HS-27A (cell line): ENCODE measurements around the gene PGGHG.
"Not testable (repeated sequence)": the region's sequence is repeated elsewhere in the genome, so short reads cannot be mapped to it uniquely, and the experiment has no call there.

Experiments used
- DNase-seq: peaks from one replicate; pipeline ENCODE4 v3.0.0-alpha.2; 2012; ENCODE audit warnings: low read depth, missing footprints

Gene PGGHG

DNA sequence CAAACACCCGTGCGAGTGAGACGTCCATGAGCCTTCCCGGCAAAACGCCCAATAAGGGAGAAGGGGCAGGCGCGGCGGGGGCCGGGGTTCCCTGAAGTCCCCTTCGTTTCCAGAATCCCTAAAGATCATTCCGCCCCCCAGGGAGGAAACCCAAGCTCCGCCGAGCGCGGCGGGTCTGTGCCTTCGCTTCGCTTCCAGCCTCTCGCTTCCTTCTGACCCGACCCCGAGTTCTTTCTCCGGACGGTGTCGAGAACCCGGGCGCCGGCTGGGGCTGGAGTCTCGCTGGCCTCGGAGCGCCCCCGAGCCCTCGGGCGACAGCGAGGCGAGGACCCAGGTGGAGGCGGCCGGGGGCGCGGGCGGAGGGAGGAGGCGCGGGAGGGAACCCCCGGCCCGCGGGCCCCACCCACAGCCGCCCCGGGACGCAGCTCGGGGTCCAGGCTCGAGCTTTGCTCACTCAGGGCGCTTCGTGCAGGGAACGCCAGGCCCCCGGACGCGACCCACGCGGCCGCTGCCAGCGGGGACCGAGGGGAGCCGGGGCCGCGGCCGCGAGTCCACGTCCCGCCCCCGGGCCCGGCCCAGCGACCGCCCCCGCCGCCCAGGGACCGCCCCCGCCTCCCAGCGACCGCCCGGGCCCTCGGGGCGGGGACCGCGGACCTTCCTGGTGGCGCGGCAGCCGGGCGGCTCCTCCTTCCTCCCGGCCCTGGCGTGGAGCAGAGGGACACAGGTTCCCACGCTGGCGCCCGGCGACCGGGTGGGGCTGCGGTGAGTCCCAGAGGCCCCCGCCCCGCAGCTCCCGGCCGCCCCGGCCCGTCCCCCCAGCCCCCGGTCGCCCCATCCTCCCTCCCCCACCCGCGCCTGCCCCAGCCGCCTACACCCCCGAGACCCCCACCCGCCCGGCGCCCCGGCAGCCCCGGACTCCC, at the start of gene PGGHG:
PGGHG (plus strand) TSS at position 649 of the 920 bp plus-strand sequence. CDS start 691 bp downstream, outside the sequence.
- DNase-seq: no peak

DNA sequence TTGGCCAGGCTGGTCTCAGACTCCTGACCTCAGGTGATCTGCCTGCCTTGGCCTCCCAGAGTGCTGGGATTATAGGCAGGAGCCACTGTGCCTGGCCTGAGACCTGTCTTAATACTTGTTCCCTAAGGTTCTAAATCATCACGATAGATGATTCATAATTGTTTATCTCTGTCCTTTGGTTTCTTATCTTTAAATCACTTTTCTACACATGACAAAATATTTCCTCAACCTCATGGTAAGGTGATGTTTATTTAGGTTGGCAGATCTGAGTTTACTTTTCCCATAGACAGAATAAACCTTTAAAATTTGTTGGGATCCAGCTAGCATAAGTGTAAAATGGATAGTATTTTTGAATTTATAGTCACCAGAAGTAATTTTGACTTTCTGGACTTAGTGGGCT, 48.6 kb upstream of the PGGHG start:
- DNase-seq: no peak

DNA sequence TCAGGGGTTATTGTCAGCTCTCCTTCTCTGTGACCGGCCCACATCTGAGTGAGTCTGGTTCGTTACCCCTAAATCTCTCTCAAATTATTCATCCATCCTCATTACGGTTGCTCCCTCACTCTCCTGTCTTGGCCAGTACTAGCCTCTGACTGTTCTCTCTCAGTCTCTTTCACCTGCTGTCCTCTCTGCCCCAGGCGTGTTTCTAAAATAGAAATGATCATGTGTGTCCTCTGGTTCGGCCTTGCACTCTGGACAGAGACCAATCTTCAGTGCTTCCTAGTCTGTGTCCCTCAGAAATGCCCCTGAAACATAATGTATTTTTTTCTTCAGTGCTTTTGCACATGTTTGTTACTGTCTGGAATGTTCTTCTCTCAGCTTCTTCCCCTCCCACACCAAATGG, 47.3 kb upstream of the PGGHG start:
- no peak for DNase-seq

DNA sequence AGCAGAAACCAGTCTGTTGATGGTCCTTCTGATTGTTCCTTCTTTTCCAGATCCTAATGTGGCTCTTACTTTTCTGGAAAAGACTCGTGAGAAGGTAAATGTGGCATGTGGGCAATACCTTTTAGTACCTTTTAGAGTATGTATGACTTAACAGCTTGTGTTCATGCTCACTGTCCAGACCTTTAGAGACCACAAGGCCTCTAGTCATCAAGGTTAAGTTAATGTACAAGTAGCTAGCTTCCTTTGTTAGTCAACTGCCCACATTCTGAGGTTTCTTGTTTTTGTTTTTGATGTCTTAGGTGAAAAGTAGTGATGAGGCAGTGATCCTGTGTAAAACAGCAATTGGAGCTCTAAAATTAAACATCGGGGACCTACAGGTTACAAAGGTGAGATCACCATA, 44.5 kb upstream of the PGGHG start:
- no peak for DNase-seq

- DNase-seq: no peak
Measured at GRCh38 chr11:249062-249461, 39.9 kb upstream of the PGGHG start.

GRCh38 chr11:250274-250673, 38.7 kb upstream of the PGGHG start:
- no peak for DNase-seq

DNA sequence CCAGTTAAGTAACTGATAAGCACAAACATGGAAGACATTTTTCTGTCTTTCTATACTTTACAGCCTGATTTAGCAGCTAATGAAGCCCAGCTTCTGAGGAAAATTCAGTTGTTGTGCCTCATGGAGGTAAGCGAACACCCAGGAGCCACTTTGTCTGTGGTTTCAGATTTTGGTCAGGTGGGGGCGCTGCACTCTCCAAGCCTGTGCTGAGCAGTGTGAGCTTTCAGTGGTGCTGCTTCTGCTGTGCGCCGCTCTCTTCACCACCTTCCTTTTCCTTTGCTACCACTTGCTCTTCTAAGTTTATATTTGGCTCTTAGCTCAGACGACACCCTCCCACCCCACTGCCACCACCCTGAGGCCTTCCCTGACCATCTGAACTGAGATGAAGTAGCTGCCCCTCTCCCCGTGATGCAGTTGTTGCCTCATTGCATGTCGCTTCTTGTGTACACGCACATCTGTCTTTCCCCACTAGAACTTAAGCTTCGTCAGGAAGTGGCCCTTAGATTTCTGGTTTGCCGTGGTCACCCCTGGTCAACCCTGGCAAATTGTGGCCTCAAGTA, 38.1 kb upstream of the PGGHG start:
- no peak for DNase-seq

- no peak for DNase-seq
Measured at GRCh38 chr11:251550-251949, 37.4 kb upstream of the PGGHG start.

GRCh38 chr11:252666-253065, 36.3 kb upstream of the PGGHG start:
- no peak for DNase-seq

- DNase-seq: no peak
Measured at GRCh38 chr11:253160-253885, 35.6 kb upstream of the PGGHG start.

- DNase-seq: no peak
Measured at GRCh38 chr11:253886-254270, 35.0 kb upstream of the PGGHG start.

GRCh38 chr11:255176-255575, 33.8 kb upstream of the PGGHG start:
- no peak for DNase-seq

- DNase-seq: no peak
Measured at GRCh38 chr11:255816-256215, 33.1 kb upstream of the PGGHG start.

- DNase-seq: no peak
Measured at GRCh38 chr11:256952-257737, 31.8 kb upstream of the PGGHG start.

- DNase-seq: no peak
Measured at GRCh38 chr11:257766-258493, 31.0 kb upstream of the PGGHG start.

- DNase-seq: no peak
Measured at GRCh38 chr11:259413-259812, 29.5 kb upstream of the PGGHG start.

DNA sequence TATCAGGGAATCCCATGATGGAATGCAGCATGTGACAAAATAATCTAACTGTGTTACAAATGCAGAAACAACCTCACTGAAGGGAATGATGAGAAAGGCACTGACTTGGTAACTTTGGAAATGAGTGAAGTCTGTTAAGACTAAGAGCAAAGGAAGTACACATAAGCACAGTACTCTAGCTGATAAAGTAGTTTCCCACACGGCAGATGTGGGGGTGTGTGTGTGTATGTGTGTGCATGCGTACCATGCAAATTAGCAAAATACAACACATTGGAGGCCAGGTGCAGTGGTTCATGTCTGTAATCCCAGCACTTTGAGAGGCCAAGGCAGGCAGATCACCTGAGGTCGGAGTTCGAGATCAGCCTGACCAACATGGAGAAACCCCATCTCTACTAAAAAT, 27.3 kb upstream of the PGGHG start:
- DNase-seq: no peak

DNA sequence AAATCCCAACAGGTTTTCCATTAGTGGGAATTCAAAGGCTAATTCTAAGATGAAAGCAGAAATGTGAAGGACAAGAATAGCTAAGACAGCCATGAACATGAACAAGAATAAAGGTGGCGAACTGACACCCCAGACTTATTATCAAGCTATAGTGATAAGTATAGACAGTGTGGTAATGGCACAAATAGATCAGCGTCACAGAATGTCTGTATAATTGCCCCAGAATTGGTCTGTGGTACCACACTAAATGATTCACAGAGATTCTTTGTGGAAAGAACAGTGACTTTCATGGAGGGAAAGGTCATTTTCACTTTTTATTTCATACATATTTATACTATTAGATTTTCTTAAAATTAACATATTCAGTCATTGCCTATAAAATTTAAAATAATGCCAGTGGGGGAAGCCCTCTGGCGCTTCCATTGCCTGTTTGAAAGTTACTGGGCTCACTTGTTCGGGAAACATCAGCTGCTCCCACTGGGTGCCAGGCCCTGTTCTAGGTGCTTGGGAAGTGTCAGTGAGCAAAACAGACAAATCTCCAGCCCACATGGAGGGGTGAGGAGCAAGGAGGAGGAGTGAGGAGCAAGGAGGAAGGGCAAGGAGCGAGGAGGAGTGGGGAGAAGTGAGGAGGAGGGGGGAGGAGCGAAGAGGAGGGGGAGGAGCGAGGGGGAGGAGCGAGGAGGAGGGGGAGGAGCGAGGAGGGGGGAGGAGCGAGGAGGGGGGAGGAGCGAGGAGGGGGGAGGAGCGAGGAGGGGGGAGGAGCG, 22.1 kb upstream of the PGGHG start:
- no peak for DNase-seq

DNA sequence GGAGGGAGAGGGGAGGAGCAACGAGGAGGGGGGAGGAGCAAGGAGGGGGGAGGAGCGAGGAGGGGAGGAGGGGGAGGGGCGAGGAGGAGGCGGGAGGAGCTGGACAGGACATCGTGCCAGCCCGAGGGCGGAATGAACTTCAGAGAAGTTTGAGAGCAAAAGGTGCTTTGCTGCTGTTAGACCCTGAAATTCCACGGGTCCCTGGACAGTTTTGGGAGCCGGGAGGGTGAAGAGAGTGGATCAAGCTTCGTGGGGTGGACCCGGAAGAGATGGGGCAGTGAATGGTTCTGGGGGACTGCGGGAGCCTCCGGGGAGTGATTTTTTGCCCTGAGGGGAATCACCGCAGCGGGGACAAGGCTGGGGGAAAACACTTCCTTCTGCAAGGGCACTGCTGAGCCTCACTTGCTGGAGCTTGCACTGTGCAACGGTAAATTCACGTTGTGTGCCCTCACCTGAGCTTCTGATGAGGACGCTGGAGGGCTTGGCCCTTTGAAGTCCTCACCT, 21.4 kb upstream of the PGGHG start:
- DNase-seq: no peak

DNA sequence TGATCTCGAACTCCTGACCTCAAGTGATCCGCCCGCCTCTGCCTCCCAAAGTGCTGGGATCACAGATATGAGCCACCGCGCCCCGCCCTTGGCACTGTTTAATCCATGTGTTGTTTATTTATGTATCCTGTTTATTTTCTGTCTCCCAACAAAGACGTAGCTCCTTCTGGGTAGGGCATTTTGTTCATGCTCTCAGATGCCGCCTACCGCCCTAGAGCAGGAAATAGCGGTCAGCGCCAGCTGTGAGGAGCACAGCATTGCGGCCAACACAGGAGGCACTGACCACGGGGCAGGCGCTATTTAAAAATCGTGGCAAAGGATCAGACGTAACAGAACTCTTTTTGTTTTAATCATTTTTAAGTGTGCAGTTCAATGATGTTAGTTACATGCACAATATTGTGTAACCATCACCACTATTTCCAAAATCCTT, 20.2 kb upstream of the PGGHG start:
- not testable (repeated sequence) for DNase-seq
